Daoy (cell line): ENCODE measurements around the gene GDF9. TPM values are rescaled to one million over a fixed set of nuclear protein-coding genes. Genes with fewer than 3 reads are reported as not detected.

Experiments used
- DNase-seq: peaks from one replicate; pipeline ENCODE4 v3.0.0-alpha.2; 2015; ENCODE audit warnings: low read depth
- total RNA-seq: library from RNA; depleted of rRNA; stranded (reverse); fragments of >200 nt; shearing (Covaris generic); gene quantifications from 2 replicates; pipeline ENCODE4 v1.2.3, GENCODE V29; 2014

The GDF9 gene
- total RNA-seq, 1 experiment from 2014 or later: 0.17 TPM

DNA sequence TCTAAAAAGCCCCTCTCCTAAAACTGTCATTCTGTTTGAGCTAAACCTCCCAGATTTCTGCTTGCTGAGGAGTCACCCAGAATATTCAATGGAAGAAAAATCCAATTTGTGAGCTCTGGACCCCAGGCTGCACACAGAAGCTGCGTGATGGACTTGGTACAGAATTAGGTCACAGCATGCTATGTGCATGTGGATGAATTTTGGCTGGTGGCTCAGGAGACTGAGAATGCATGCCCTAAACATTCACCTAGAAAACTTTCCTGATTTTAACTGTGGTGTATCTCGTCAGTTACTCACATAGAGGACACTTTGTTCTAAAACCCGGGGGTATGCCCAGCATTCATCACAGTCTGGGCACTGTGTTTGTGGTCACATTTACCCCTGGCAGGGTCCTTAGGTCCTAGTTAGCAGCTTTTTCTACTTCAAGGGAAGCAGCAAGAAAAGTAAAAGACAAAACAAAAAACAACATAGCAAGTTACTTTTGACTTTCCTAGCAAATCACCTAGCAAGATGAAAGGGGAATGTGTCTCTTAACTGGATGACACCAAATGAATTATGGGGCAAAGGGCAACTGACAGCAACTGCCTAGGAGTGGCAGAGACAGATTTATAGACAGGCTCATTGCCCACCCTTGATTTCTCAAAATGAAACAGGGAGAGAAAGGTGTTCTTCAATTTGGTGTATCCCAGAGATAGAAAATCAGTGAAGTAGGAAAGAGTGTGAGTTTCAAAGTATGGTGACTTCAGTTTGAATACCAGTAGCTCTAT is 27.6 kb downstream of the GDF9 start:
- DNase-seq: no peak

DNA sequence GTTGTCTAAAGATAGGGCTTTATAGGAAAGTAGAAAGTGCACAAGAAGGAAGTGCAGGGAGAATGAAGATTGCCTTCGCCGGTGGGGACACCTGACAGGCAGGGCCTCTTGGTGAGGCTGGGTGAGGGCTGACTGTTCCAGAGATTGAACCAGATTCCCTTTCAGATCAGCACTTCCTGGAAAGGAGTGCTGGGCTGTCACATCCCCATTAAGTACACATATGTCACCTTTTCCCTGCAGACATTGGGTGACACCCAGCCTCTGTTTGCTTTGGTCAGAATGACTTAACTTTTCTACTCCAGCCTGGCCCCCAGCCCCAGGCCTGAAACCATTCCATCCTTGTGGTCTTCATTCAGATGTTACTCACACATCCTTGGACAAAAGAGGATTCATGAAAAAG is 28.4 kb downstream of the GDF9 start:
- DNase-seq: no peak

DNA sequence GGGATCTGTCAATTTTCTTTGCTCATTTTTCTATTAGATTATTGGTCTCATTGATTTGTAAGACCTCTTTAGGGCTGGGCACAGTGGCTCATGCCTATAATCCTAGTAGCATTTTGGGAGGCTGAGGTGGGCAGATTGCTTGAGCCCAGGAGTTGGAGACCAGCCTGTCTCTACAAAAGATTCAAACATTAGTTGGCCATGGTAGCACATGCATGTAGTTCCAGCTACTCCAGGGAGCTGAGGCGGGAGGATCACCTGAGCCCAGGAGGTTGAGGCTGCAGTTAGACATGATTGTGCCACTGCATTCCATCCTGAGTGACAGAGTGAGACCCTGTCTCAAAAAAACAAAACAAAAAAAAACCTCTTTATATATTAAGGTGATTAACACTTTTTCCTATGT is 29.4 kb downstream of the GDF9 start:
- no peak for DNase-seq

DNA sequence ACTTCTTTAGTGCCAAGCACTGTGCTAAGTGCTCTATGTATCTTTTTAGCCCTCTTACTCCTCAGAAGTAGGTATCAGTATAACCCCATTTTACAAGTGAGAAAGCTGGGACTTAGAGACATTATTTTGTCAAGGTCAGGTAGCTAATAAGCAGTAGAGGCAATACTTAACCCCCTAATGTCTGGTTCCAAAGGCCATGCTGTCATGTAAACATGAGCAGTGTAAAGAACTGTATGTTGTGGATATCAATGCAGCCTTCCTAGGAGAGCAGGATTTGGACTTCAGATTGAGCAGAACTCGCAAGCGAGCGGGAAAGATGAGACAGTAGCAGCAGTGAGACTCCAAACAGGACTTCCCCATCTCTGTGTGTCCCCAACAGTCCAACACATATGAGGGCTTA is 32.2 kb downstream of the GDF9 start:
- no peak for DNase-seq

DNA sequence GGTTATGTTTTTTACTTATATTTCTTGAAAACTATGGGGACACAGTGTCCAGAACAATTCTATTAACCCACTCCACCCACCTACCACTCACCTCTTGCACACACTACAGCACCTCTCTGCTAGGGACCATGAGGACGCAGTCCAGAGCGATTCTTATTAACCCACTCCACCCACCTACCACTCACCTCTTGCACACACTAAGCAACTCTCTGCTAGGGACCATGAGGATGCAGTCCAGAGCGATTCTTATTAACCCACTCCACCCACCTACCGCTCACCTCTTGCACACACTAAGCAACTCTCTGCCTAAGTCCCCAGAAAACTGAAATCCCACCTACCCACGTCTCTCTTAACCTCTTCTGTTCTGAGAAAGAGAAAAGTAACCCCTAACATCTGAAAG is 33.7 kb downstream of the GDF9 start:
- DNase-seq: no peak

DNA sequence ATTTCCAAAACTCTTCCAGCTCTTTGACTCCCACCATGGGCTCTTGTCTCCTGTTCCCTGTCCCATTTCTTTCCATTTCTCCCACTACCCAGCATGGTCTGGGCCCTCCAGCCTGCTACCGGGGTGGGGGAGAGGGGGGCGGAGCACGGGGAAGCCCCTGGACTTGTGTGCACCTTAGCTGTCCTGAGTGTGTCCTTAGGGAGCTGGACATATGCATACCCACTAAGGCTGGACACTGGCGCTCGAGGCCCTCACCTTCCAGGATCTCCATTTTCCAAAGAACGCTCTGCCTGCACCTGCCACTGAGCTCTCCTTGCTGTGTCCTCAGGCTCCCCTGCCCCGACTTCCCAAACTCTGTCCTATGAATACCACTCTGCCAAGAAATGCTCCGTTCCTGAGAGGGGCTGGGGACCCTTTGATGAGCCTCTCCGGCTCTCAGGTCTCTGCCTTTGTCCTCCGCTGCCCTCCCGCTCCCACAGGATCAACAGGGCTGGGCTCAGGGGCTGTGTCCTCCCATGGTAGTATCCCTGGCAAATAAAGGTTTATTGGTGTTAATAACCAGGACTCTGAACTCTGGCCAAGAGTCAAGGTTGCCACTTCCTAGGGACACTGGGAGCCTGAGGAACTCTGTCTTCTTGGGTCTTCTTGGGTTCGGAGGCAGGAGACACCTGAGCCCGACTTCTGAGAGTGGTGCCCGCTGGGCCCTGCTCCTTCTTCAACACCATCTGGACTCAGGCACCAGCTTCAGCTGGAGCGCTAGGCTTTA is 35.0 kb downstream of the GDF9 start:
- no peak for DNase-seq

DNA sequence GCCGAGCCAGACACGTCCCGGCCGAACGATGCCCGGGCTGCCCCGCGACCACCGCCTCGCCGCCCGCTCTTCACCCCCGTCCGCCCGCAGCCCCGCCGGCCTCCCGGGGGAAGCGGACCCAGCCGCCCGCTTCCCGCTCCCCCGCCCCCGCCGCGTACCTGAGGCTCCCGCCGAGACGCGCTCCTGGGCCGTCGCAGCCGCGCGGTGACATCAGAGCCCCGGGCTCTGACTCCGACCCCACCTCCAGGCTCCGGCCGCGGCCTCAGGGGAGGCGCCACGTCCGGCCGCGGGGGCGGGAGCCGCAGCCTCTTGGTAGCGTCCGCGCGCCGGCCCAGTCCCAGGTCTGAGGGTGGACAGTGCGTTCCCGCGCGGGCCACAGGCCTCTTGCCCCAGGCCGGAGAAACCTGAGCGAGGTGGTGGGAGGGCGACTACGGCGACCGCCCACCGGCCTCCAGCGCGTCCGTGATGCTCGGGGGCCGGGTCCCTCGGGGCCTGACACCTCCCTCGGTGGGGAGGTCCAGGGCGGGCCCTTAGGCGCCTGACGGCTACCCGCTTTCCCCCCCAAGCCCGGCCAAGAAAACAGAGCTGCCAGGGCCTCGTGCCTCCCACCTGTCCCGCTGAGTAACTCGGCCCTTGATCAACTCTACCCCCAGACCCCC is 35.7 kb downstream of the GDF9 start, which contains the start of gene SHROOM1:
SHROOM1 (minus strand) TSS at position 212 of the 659 bp plus-strand sequence. CDS start 4,507 bp downstream, outside the sequence.
- peak; percentile 70 for DNase-seq

DNA sequence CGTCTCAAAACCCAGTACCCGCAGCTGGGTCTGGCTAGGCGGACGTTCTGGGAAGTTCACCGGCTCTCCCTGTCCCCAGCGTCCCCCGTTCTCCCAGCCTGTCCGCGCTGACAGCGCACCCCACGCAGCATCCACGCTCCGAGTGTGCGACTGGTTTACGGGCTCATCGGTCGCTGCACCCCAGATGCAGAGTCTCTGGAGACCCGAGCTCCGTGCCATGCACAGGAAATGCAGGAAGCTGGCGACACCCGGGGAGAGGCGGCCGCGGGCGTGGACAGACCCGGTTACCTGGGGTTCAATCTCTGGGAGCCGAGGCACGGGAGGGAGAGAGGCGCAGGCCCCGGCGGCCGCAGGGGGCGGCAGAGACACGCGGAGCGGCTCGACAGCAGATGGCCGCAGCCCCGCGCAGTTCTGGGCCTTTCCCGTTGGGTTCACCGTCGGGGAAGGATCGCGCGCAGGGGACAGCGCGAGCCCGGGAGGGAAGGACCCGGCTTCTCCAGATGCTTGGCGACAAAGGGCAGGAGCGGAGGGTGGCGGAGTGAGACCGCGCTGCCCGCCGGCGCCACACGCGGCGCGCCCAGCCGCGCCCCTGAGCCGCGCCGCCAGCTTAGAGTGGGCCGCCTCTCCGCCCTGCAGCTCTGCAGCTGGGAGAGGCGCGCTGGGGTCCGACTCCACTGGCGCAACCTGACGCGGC is 36.4 kb downstream of the GDF9 start:
- DNase-seq: peak; percentile 86

DNA sequence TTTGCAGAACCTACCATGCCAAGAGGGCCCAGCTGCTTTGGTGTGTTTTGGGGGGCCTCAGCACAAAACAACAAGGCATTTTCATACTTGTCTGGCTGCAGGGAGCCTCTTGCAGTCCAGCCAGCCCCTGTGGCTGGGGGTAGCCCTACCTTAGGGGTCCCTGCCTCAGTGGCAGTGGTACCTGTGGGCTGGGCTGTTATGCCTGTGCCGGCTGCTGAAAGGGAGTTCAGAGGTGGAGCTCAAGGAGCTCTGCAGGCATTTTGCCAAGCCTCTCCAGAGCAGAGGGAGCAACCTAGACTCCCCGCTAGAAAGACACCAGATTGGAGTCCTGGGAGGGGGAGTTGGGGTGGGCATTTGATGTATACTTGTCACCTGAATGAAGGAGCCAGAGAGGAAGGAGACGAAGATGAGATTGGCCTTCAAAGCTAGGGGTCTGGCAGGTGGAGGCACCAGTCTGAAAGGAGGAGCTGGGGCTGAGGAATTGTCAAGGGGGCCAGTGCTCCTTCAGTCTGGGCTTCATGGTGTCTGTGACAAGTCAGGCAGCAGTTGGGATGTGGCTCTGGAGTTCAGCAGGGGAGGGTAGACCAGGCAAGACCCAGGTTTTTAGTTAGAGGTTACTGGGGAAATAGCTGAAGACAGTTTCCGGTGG is 37.3 kb downstream of the GDF9 start:
- no peak for DNase-seq

DNA sequence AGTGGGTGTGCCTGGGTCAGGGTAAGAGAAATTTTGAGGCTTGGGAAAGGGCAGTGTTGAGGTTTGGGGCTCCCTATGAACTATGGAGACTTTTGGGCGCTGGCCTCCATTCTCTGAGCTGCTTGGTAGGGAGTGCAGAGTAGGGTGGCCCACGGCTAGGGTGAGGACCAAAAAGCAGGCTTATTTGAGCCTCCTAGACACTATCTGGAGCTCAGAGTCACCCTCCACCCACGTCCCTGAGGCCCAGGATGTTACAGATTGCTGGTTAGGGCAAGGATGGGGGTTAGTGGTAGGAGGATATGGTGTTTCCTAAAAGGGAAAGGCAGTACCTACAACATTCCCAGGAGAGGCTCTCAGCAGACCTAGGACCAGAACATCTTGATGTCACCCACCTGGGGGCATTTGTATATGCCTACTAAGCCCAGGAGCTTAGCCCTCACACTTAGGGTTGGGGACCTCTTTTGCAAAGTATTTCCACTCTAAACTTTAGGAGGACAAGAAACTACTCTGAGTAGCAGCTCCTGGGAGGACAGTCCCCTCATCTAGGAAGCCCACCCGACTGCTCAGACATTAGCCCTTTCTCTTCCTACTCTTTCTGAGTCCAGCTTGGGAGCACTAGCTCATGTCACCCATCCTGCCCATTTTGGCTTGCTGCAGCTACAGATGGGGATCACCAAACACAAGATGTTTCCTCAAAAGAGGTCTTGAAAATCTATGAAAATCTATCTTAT is 38.2 kb downstream of the GDF9 start:
- DNase-seq: no peak

DNA sequence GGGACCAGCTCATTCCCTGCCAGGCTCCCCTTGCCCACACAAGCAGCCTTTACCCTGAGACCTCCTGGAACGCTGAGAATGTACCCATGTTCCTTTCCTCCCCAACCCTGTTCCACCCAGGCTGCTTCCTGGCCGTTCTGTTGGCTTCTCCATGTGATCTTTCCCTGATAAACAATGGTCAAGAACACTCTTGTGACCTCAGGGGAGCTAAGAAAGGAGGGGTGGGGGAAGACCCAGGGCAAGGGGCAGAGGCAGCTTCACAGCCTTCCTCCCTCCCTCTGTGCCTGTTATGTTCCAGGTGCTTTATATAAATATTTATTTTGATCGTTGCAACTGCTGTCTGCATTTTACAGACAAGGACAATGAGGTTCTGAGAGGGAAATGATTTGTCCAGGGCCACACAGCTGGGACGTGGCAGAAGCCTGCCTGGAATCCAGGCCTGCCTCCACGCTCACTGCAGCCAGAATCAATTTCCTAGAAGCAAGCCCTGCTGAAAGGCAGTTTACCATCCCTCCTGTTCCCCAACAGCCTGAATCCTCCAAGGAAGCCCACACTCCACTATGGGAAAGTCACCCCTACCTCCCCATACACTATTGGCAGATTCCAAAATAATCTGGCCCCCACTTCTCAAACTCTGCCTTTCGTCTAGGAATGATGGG is 39.7 kb downstream of the GDF9 start:
- DNase-seq: no peak

DNA sequence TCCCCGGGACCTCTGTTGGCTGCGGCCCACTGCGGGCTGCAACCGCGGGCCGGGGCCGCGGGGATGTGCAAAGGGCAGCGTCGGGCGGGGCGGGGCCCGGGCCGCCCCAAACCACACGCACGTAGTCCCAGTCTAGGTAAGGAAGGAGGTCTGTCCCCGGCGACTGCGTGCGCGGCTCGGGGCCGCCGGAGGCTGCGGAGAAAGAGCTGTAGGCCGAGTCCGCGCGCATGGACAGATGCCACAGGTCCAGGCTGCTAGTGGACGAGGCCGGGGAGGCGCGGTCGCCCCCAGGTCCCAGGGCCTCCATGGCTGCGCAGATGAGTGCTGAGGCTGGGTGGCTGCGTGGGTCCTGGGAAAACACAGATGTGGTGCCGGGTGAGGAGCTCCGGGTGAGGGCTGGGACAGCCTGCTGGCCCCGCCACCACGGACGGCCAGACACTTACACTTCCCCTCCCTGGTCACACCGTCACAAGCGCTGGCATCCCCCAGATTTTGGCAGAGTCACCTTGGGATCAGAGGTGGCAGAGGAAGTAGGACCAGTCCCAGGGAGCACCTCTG is 40.4 kb downstream of the GDF9 start:
- no peak for DNase-seq

DNA sequence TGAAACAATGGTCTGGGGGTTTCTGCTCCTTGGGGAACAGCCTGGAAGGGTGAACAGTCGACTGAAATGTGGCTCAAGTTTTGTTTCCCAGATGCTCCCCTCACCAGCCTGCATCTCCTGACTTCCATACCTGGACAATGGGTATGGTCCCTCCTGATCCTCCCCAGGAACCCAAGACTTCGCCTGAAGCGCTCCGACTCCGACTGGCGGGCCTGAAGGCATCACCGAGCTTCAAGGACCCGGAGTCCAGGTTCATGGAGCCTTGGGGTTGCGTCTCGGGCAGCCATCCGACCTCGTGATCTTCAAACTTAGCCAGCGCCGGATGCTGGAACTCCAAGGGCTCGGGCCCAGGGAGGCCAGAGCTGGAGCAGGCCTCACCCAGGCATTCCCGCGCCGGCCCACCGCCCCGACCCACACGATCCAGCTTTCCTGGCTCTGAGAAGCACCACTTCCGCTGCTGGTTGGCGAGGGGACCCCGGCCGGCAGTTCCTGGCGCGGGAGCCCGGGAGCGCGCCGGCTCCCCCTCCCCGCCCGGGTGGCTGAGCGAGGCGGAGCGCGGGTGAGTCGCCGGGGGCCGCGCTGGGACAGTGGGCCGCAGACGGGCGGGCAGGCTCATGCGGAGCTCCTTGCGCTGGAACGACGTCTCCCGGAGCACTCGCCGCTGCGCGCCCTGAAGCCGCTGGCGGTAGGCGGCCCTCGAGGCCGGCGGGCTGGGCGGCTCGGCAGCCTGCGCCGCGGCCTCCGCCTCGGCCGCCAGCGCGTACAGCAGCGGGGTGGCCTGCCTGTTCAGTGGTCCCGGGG is 41.0 kb downstream of the GDF9 start:
- DNase-seq: no peak

DNA sequence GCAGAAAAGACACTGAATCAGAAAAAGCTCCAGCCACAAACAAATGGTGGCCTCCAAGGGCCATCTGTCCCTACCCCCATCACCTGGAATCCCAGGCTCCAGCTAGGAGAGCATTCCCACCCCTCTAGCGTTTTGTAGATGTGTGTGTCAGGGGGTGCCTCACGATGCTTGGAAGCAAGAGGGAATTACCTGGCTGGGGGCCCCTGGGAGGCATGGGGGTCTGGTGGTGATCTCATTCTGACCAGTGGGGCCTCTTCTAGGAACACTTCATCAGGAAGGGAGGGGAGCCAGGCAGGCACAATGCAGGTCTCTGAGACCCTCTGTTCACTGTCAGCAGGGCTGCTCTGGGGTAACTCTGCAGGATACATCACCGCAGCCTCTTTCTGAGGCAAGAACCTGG is 41.8 kb downstream of the GDF9 start:
- DNase-seq: no peak

DNA sequence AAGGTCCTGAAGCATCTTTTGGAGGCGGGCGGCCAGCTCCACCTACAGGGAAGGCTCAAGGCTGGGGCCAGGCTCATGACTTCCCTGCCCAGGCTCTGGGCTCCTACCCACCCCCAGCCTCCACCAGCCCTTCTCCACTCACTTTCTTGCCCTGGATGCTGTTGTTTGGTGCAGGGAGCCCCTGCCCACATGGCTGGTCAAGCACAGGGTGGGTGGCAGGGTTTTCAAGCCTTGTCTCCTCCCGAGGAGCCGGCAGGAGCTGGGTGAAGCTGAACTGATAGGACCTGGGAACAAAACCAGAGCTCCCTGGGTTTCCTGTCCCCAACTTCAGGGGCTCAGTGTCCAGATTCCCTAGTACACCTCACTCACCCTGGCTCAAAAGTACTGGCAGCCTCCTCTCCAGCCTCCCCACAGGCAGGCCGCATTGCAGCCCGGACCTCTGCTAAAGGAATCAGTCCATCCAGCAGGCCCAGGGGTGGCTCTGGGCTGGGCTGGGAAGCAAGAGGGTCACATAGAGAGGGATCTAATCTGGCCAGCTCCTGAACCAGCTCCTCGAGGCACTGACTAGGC is 42.7 kb downstream of the GDF9 start:
- no peak for DNase-seq

DNA sequence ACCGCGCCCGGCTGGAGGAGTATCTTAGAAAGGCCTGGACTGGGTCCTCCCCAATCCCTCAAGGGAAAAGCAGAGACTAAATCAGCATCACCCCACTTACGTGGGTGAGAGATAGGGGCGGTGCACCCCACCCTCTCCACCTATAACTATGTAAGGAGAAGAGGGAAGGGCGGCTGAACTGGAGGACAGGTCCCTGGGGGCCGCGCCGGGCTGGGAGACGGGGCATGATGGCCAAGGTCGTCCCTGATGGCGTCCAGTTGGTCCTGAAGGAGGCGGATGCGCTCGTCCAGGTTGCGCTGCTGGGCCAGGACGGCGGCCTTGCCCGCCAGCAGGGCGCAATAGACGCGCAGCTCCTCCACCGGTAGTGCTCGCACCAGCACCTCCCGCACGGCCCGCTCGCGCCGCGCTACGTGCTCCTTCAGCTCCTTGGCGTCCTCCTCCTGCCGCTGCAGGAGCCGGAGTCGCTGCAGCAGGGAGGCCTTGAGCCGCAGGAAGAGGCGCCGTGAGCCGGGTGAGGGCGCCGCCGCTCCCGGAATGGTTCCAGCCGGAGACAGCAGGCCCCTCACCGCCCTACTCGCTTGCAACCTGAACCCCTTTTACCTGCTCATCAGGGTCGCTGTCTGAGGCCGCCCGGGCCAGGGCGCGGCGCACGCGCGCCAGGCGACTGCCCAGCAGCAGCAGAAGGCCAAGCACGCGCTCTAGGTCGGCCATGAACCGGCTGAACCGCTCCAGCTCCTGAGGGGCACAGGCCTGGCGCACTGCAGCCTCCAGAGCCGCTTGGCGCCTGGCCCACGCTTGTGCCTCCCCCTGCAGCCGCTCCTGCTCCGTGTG is 43.4 kb downstream of the GDF9 start:
- no peak for DNase-seq

DNA sequence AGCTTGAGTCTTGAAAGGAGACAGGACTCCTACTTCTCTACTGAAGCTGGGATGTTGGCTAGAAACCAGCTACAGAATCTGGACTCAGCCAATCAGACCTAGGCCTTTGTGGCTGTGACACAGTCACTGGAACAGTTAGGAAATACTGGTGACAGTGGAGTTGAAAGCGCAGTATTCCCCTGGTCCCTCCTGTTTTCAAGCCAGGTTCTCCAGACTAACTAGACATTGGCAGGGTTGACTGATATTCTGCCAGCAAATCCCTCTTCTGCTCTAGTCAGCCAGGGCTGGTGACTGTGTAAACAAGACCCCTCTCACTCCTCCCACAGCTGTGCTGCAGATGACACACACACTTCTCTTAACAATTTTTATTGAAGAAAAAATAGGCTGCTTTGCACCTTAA is 44.5 kb downstream of the GDF9 start:
- no peak for DNase-seq

DNA sequence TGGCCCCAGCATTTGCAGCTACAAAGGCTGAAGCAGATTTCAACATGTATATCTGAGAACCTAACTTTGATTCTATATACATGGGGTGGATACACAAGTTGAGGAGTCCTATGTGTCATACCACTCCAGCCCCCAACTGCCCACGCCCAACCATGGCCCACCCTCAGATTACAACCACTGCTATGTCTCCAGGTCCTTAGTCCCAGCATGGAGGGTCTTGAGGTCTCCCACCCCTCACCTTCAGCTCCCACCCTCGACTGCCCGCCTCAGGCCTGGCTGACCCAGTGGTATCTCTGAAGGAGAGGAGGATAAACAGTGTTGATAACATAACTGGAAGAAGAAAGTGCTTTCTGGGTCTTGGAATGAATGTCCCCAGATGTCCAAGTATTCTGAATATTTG is 44.9 kb downstream of the GDF9 start:
- no peak for DNase-seq
